ENCODE measurements around the gene ZNF91.
"Not testable (repeated sequence)": the region's sequence is repeated elsewhere in the genome, so short reads cannot be mapped to it uniquely, and the experiment has no call there.

ZNF91 gene

DNA sequence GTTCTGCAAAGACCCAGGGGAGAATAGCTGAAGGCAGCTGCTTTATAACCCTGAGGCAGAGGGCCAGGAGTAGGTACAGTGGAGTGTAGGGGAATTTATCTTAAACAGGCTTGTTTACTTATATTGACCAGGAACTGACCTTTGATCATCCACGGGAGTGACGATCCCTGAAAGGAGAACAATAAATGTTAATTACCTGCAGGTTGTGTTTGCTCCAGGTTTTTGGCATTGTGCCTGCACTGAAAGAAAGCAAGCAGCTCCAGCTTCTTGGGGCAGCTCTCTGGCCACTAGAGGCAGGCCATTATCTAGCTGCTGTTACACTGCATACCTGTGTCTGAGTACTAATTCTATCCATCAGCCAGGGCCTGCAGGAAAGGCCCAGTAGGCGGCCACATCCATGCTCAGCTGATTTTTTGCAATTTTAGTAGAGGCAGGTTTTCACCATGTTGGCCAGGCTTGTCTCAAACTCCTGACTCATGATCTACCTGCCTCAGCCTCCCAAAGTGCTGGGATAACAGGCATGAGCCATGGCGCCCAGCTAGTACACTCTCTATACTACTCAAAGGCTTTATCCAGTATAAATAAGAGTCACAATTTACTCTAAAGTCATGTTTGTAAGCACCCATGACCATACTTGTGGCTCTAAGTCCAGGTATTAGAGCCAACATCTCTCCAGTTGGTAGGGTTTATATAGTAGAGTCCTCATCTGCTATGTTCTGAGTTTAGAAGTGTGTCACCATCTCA lies 8.5 kb upstream of the ZNF91 start:
- TF ChIP-seq CTCF (IDR thresholded peaks at IDR 0.05; ENCODE audit: low read depth, low read length, missing control alignments), result no peak
- in situ Hi-C loops (cut with HindIII; ENCODE audit: low pct_ligation_motif_present, low sequenced_read_pairs), result no loop called here
- Histone ChIP-seq H3K36me3 (replicated peaks) (no peaks in the 10 kb centered on the region), H3K27me3 (replicated peaks) (no peaks in the 10 kb centered on the region), H3K27ac (no peak overlapping the region), H3K4me3 (ENCODE audit: low read depth, low read length) (no peak overlapping the region)
- no peak for DNase-seq

- TF ChIP-seq CTCF (IDR thresholded peaks at IDR 0.05; ENCODE audit: low read depth, low read length, missing control alignments), result no peak
- Histone ChIP-seq H3K27me3 (replicated peaks) (no peaks in the 10 kb centered on the region), H3K36me3 (replicated peaks) (no peaks in the 10 kb centered on the region), H3K4me3 (ENCODE audit: low read depth, low read length) (no peak overlapping the region), H3K27ac (no peak overlapping the region)
- DNase-seq, result no peak
- in situ Hi-C loops (cut with HindIII; ENCODE audit: low pct_ligation_motif_present, low sequenced_read_pairs), result no loop called here
Measured at GRCh38 chr19:23403052-23403451, 7.8 kb upstream of the ZNF91 start.

DNA sequence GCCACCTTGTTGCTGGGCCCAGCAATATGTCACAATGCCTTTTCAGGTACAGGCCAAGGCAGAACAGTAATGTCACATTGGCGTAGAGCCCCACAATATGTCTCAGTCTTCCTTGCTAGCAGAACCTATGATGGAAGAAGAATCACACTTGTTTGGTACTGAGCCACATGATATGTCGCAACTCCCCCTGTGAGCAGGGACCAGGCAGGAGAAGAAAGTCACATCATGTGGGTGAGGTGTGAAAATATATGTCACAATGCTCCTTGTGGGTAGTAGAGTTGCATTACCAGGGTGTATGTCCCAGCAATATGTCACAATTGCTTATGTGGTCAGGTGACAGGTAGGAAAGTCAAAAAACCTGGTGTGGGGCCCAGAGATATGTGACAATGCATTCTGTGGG lies 7.1 kb upstream of the ZNF91 start:
- Histone ChIP-seq H3K36me3 (replicated peaks) (no peaks in the 10 kb centered on the region), H3K27me3 (replicated peaks) (no peaks in the 10 kb centered on the region), H3K27ac (no peak overlapping the region), H3K4me3 (ENCODE audit: low read depth, low read length) (no peak overlapping the region)
- in situ Hi-C loops (cut with HindIII; ENCODE audit: low pct_ligation_motif_present, low sequenced_read_pairs), result no loop called here
- no peak for TF ChIP-seq CTCF (IDR thresholded peaks at IDR 0.05; ENCODE audit: low read depth, low read length, missing control alignments)
- DNase-seq, result no peak

GRCh38 chr19:23401086-23401610 lies 5.9 kb upstream of the ZNF91 start:
- H3K27ac ChIP-seq, result no peak overlapping the region
- no peak overlapping the region for H3K4me3 ChIP-seq (ENCODE audit: low read depth, low read length)
- no peaks in the 10 kb centered on the region for H3K27me3 ChIP-seq (replicated peaks)
- no peak for DNase-seq
- no peaks in the 10 kb centered on the region for H3K36me3 ChIP-seq (replicated peaks)
- in situ Hi-C loops (cut with HindIII; ENCODE audit: low pct_ligation_motif_present, low sequenced_read_pairs), result no loop called here
- TF ChIP-seq CTCF (IDR thresholded peaks at IDR 0.05; ENCODE audit: low read depth, low read length, missing control alignments), result no peak

GRCh38 chr19:23399443-23399842 lies 4.2 kb upstream of the ZNF91 start:
- no peaks in the 10 kb centered on the region for H3K36me3 ChIP-seq (replicated peaks)
- H3K27ac ChIP-seq, result no peak overlapping the region
- H3K27me3 ChIP-seq (replicated peaks), result no peaks in the 10 kb centered on the region
- in situ Hi-C loops (cut with HindIII; ENCODE audit: low pct_ligation_motif_present, low sequenced_read_pairs), result no loop called here
- DNase-seq, result no peak
- no peak for TF ChIP-seq CTCF (IDR thresholded peaks at IDR 0.05; ENCODE audit: low read depth, low read length, missing control alignments)
- H3K4me3 ChIP-seq (ENCODE audit: low read depth, low read length), result no peak overlapping the region

GRCh38 chr19:23395722-23396117 lies 449 bp upstream of the ZNF91 start:
- H3K4me3 ChIP-seq (ENCODE audit: low read depth, low read length); in situ Hi-C loops (cut with HindIII; ENCODE audit: low pct_ligation_motif_present, low sequenced_read_pairs); DNase-seq; H3K27me3 ChIP-seq (replicated peaks); H3K27ac ChIP-seq; H3K36me3 ChIP-seq (replicated peaks): not testable (repeated sequence)
